RWPE2 (cell line): ENCODE measurements around the gene RAI14.

Source experiments
- ATAC-seq: fragments of 200-7000 bp; cut with Tn5 transposase; 3 replicates; pipeline ENCODE4 v1.9.1; 2021; ENCODE audit warnings: low read depth
- DNase-seq: peaks from one replicate; pipeline ENCODE4 v3.0.0-alpha.2; 2020; ENCODE audit warnings: low spot score
- H3K27ac ChIP-seq: fragments of 450-650 bp; 2 replicates; pipeline ENCODE4 v1.5.1; 2017; ENCODE audit warnings: mild to moderate bottlenecking; ENCODE audit not compliant: poor library complexity, severe bottlenecking
- H3K27me3 ChIP-seq: fragments of 250-450 bp; sonication (Bioruptor Pico); 2 replicates; pipeline ENCODE4 v1.5.1; 2021; ENCODE audit warnings: mild to moderate bottlenecking, moderate library complexity; ENCODE audit not compliant: insufficient read depth, poor library complexity, severe bottlenecking
- H3K36me3 ChIP-seq: fragments of 250-450 bp; sonication (Bioruptor Pico); 2 replicates; pipeline ENCODE4 v1.5.1; 2020; ENCODE audit warnings: low read depth, mild to moderate bottlenecking, moderate library complexity
- H3K4me1 ChIP-seq: fragments of 250-450 bp; sonication (Bioruptor Pico); 2 replicates; pipeline ENCODE4 v1.5.1; 2021; ENCODE audit warnings: mild to moderate bottlenecking, moderate library complexity; ENCODE audit not compliant: insufficient read depth, poor library complexity, severe bottlenecking
- H3K4me3 ChIP-seq: fragments of 250-450 bp; sonication (Bioruptor Pico); 2 replicates; pipeline ENCODE4 v1.5.1; 2021; ENCODE audit warnings: mild to moderate bottlenecking, moderate library complexity; ENCODE audit not compliant: severe bottlenecking
- H3K9me3 ChIP-seq: fragments of 250-450 bp; sonication (Bioruptor Pico); 2 replicates; pipeline ENCODE4 v1.5.1; 2021; ENCODE audit warnings: mild to moderate bottlenecking, moderate library complexity; ENCODE audit not compliant: severe bottlenecking
- TF ChIP-seq, protein P1 (sequence below): fragments of 450-650 bp; IDR thresholded peaks from one replicate; pipeline ENCODE4 v1.5.1; 2017; ENCODE audit warnings: mild to moderate bottlenecking, moderate library complexity; ENCODE audit not compliant: poor library complexity, severe bottlenecking

RAI14 gene

DNA sequence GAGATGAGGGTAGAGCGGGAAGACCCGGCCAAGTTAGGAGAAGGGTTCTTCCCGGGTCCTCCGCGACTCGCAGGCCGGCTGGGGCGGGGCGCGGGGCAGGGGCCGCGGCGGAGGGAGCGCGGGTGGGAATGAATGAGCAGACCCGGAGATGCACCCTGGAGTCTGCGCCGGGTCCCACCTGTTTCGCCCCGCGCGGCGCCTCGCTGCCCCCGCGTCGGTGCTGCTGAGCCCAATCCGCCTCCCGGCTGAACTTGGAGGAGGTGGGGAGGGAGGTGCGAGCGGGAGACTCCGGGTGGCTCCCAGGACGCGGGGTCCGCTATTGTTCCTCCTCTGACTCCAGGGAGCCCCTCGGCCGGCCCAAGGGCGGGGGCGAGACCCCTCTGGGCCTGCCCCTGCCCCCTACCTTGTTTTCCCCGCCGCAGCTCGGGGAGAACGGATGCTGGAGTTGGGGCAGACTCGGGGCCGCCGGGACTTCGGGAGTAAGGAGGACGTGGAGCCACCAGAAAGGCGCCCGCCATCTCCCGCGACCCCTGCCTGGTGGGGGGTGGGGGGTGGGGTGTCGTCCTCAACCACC is 659 bp downstream of the RAI14 start:
- TF ChIP-seq, protein P1, sequence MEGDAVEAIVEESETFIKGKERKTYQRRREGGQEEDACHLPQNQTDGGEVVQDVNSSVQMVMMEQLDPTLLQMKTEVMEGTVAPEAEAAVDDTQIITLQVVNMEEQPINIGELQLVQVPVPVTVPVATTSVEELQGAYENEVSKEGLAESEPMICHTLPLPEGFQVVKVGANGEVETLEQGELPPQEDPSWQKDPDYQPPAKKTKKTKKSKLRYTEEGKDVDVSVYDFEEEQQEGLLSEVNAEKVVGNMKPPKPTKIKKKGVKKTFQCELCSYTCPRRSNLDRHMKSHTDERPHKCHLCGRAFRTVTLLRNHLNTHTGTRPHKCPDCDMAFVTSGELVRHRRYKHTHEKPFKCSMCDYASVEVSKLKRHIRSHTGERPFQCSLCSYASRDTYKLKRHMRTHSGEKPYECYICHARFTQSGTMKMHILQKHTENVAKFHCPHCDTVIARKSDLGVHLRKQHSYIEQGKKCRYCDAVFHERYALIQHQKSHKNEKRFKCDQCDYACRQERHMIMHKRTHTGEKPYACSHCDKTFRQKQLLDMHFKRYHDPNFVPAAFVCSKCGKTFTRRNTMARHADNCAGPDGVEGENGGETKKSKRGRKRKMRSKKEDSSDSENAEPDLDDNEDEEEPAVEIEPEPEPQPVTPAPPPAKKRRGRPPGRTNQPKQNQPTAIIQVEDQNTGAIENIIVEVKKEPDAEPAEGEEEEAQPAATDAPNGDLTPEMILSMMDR: no peak
- H3K9me3 ChIP-seq: no peaks in the 10 kb centered on the region
- H3K4me1 ChIP-seq: peaks cover 19% of the 10 kb centered on the region
- DNase-seq (no peak), ATAC-seq (peak; percentile 24)
- peak overlapping the region; percentile 80 for H3K27ac ChIP-seq
- no peaks in the 10 kb centered on the region for H3K27me3 ChIP-seq
- H3K4me3 ChIP-seq: peak overlapping the region; percentile 86
- H3K36me3 ChIP-seq: peaks cover 16% of the 10 kb centered on the region

GRCh38 chr5:34657274-34657921 is 1.3 kb downstream of the RAI14 start:
- ATAC-seq (peak; percentile 46), DNase-seq (peak; percentile 67)
- Histone ChIP-seq H3K36me3 (peaks cover 22% of the 10 kb centered on the region), H3K27ac (peak overlapping the region; percentile 80), H3K27me3 (no peaks in the 10 kb centered on the region), H3K9me3 (no peaks in the 10 kb centered on the region), H3K4me1 (peaks cover 19% of the 10 kb centered on the region), H3K4me3 (peak overlapping the region; percentile 86)
- TF ChIP-seq, protein P1: no peak

GRCh38 chr5:34657988-34658387 is 1.9 kb downstream of the RAI14 start:
- Histone ChIP-seq H3K36me3 (peaks cover 26% of the 10 kb centered on the region), H3K27ac (no peak overlapping the region), H3K27me3 (no peaks in the 10 kb centered on the region), H3K4me1 (peaks cover 19% of the 10 kb centered on the region), H3K4me3 (peak overlapping the region; percentile 86), H3K9me3 (no peaks in the 10 kb centered on the region)
- DNase-seq (no peak), ATAC-seq (no peak)
- TF ChIP-seq, protein P1: peak; percentile 37

DNA sequence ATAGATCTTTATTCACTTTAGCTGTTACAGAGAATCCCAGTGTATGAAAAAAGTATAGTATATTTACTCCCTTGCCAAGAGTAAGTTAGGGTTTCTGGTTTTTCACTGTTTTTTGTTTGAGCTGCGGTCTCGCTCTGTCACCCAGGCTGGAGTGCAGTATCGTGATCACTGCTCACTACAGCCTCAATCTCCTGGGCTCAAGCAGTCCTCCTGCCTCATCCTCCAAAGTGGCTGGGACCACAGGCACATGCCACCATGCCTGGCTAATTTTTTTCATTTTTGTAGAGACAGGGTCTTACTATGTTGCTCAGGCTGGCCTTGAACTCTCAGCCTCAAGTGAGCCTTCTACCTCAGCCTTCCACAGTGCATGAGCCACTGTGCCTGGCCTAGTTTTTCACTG is 3.0 kb downstream of the RAI14 start:
- Histone ChIP-seq H3K4me3 (no peak overlapping the region), H3K9me3 (no peaks in the 10 kb centered on the region), H3K27me3 (no peaks in the 10 kb centered on the region), H3K36me3 (peaks cover 33% of the 10 kb centered on the region), H3K4me1 (peaks cover 19% of the 10 kb centered on the region), H3K27ac (no peak overlapping the region)
- no peak for DNase-seq
- ATAC-seq: no peak
- TF ChIP-seq, protein P1: no peak

- DNase-seq: no peak
- H3K4me3 ChIP-seq: no peak overlapping the region
These were observed 4.3 kb downstream of the RAI14 start for GRCh38 chr5:34660444-34660843.

More at GRCh38 chr5:34660444-34660843, 4.3 kb downstream of the RAI14 start:
- no peaks in the 10 kb centered on the region for H3K9me3 ChIP-seq
- peaks cover 36% of the 10 kb centered on the region for H3K36me3 ChIP-seq
- peaks cover 19% of the 10 kb centered on the region for H3K4me1 ChIP-seq
- ATAC-seq: 0 out of 3 replicates have a peak, but pooled peaks have one; percentile 6
- peak overlapping the region; percentile 8 for H3K27ac ChIP-seq
- no peaks in the 10 kb centered on the region for H3K27me3 ChIP-seq
- TF ChIP-seq, protein P1: no peak
